ENCODE data around the gene XRCC6.

DNA sequence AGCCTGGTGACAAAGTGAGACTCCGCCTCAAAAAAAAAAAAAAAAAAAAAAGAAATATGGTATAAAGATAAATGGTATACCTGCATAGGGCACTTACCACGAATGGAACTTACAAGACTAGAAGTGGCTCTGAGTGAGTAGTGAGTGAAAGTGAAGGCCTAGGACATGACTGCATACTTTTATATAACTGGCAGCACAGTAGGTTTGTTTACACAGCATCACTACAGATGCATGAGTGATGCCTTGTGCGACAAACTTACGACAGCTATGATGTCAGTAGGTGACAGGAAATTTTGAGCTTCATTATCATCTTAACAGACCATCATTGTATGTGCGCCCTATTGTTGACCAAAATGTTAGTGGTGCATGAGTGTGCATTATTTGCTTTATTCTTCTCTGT lies 17.7 kb downstream of the XRCC6 start:
- no peak for TF ChIP-seq RAD21 (IDR thresholded peaks at IDR 0.05; ENCODE audit: low read depth)
- no peak for TF ChIP-seq TEAD4 (IDR thresholded peaks at IDR 0.05)
- TF ChIP-seq TAF1 (IDR thresholded peaks at IDR 0.05; ENCODE audit: low read depth): no peak
- no peak for TF ChIP-seq MAX (IDR thresholded peaks at IDR 0.05)
- no peak for TF ChIP-seq EP300 (IDR thresholded peaks at IDR 0.05; ENCODE audit: borderline replicate concordance)
- TF ChIP-seq ZBTB7A (IDR thresholded peaks at IDR 0.05; ENCODE audit: low read depth): no peak
- TF ChIP-seq, protein P1, sequence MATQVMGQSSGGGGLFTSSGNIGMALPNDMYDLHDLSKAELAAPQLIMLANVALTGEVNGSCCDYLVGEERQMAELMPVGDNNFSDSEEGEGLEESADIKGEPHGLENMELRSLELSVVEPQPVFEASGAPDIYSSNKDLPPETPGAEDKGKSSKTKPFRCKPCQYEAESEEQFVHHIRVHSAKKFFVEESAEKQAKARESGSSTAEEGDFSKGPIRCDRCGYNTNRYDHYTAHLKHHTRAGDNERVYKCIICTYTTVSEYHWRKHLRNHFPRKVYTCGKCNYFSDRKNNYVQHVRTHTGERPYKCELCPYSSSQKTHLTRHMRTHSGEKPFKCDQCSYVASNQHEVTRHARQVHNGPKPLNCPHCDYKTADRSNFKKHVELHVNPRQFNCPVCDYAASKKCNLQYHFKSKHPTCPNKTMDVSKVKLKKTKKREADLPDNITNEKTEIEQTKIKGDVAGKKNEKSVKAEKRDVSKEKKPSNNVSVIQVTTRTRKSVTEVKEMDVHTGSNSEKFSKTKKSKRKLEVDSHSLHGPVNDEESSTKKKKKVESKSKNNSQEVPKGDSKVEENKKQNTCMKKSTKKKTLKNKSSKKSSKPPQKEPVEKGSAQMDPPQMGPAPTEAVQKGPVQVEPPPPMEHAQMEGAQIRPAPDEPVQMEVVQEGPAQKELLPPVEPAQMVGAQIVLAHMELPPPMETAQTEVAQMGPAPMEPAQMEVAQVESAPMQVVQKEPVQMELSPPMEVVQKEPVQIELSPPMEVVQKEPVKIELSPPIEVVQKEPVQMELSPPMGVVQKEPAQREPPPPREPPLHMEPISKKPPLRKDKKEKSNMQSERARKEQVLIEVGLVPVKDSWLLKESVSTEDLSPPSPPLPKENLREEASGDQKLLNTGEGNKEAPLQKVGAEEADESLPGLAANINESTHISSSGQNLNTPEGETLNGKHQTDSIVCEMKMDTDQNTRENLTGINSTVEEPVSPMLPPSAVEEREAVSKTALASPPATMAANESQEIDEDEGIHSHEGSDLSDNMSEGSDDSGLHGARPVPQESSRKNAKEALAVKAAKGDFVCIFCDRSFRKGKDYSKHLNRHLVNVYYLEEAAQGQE (IDR thresholded peaks at IDR 0.05; ENCODE audit: low read depth): no peak
- TF ChIP-seq TCF12 (IDR thresholded peaks at IDR 0.05; ENCODE audit: low read depth): no peak
- TF ChIP-seq CEBPB (IDR thresholded peaks at IDR 0.05): no peak
